ENCODE measurements around the gene TSNAX.
"Not testable (repeated sequence)": the region's sequence is repeated elsewhere in the genome, so short reads cannot be mapped to it uniquely, and the experiment has no call there.

Gene TSNAX

DNA sequence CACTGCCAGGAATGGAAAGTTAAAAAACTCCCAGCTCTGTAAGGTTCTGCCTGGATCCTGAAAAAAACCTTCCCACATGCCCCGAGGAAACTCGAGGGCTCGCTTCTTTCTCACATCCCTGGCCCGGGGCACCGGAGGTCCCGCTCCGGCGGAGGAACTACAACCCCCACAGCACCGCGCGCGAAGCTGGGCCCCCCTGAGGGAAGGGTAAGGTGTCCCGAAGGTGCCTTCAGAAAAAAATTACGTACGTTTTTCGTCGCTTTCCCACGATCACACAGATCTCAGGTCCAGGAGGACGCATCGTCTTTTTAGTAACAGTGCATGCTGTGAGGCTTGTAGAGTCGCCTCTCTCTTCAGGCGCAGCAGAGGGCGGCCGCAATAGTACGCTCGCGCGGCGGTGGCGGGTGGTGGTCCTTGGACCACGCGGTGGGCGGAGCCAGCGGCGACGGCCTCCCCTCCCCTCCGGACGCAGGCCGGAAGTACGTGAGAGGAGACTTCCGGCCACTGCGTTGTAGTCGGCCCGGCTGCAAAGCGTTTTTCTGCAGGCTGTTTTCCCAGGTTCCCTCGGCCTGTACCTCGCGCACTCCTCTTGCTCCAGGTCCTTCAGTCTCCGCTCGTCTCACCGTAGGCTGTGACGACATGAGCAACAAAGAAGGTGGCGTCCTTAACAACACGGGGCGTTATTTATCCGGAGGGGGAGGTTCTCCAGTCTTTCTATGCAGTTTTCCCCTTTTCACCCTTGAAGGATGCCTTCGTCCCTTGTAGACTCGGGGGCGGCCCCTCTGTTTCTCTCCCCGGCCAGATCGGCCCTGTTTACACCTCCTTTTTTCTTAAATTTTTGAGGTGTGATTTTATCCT lies at the start of gene TSNAX:
TSS of gene TSNAX (plus strand) at position 498 of the 858 bp plus-strand sequence. CDS start at position 640, 142 bp downstream.
- peak; percentile 94 for FAIRE-seq

- FAIRE-seq = no peak
These were observed 49.7 kb upstream of the TSNAX start for GRCh38 chr1:231478811-231479210.

GRCh38 chr1:231480008-231480407 lies 48.5 kb upstream of the TSNAX start:
- FAIRE-seq = no peak

GRCh38 chr1:231481289-231481688 lies 47.2 kb upstream of the TSNAX start:
- FAIRE-seq = no peak

GRCh38 chr1:231485029-231485784 lies 43.3 kb upstream of the TSNAX start:
- no peak for FAIRE-seq

GRCh38 chr1:231487019-231487418 lies 41.5 kb upstream of the TSNAX start:
- no peak for FAIRE-seq

GRCh38 chr1:231487910-231488309 lies 40.6 kb upstream of the TSNAX start:
- no peak for FAIRE-seq

- FAIRE-seq = no peak
These were observed 34.9 kb upstream of the TSNAX start for GRCh38 chr1:231493421-231494185.

DNA sequence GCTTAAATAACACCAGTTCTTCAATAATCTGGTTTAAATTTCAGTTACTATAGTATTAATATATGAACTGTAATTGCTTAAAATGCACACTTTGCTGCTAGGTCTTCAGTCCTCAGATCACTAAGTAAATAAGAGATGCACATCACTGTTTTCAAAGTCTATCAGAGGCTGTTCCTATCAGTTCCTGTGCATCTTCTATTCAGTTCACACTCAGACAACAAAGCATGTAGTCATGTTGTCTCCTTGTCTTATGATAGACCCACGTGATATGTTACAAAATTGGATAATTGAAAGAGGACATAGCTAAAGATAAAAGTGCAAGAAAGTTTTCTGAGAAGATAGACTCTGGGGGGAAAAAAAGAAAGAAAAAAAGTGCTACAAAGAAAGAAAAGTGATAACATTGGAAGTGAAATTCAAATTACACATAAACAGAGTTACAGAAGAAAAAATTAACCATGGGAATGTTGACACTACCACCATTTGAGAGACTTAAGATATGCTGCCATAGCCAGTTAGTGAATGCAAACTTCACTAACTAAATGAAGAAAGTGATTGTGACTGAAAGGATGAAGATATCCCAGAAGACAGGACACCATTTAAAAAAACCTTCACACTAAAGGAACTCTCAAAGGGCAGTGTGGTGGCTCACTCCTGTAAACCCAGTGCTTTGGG lies 33.9 kb upstream of the TSNAX start:
- no peak for FAIRE-seq

DNA sequence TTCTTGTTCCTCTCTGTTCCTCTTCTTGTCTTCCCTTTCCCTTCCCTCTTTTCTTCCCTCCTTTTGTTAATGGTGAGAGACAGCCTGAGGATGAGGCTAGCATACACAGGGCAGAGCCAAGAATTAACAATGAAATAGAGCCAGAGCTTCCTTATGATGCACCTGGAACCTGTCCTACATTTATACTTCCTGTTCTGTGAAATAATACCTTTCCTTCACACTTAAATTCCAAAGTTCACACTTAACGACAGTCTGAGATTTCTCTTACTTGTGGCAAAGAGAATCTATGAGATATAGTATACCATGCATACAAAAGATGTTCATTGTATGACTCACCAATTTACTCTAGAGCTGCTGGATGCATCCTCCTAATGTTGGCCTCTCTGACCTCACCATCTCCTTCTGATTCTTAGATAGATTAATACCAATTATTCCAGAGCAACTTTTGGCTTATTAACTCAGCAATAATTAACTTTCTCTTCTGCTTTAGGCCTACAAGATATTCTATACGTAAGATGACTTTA lies 30.8 kb upstream of the TSNAX start:
- FAIRE-seq = no peak

- FAIRE-seq = no peak
These were observed 29.2 kb upstream of the TSNAX start for GRCh38 chr1:231499148-231499763.

- no peak for FAIRE-seq
These were observed 27.8 kb upstream of the TSNAX start for GRCh38 chr1:231500666-231501065.

GRCh38 chr1:231503168-231503567 lies 25.3 kb upstream of the TSNAX start:
- FAIRE-seq = not testable (repeated sequence)

DNA sequence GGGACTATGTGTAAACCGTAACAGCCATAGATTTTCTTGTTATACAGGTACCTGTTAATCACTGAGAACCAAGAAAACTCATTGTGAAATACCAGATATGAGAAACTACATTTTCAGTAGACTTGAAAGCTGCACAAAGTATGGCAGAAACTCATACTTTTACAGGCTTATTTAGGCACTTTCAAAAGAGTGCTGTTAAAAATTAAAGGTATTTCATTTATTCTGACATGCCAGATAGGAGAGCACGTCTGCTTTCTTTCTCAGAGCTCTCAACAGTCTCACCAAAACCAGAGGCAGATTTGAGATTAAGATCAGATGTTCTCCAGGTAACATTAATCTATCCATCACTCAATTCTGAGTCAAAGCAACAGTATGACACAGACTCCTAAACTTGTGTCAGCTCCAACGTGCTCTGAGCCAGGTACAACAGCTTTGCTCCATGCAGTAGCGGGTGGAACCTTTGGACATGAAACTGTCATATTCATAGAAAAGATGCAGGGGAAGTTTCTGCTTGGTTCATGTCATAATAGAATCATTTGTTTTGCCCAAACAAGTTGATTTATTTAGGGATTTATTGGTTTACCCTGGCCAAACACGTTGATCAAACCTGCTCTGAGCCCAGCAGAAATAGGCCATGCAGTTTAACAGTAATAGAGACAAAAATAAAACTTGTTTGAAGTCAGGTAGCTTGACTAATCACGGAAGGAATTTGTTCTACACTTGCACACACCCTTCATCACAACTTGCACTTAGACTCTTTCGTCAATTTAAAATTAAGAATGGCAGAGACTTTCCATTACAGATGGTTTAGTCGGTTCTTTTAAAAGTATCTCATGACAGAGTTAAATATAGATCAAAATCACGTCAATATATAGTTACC lies 20.8 kb upstream of the TSNAX start:
- no peak for FAIRE-seq

DNA sequence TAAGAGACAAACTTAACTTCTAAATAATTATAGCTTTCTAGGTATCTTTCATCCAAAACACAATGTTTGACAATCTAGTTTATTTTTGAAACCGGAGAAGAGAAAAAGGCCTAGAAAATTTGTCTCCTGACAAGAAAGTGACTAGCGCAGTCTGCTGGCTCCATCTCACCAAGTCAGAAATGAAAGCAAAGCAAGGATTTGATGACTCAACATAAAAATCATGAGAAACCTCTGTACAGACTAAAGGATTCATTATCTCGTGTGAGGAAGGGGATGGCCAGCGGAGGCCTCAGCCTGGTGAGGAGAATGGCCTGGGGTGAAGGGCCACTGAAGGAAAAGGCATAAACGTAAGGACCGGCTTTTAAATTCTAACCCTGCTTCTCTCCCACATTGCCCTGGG lies 20.0 kb upstream of the TSNAX start:
- no peak for FAIRE-seq

DNA sequence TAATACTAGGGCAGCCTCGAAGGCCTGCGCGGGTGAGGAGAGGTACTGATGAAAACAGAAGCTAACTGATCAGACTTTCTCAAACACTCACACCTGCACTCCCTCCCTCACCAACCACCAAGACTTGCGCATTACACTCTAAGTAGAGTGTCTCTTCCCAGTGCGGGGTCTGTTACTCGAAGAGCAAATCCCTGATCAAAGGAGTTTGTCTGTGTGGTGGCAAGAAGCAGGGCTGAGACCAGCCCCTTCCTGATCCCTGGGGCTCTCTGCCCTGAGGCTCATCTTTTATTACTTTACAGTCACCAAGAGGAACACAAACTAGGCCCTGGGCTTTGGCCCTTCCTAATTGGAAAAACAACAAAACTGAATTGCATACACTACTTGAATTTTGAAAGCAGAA lies 19.5 kb upstream of the TSNAX start:
- FAIRE-seq = no peak

DNA sequence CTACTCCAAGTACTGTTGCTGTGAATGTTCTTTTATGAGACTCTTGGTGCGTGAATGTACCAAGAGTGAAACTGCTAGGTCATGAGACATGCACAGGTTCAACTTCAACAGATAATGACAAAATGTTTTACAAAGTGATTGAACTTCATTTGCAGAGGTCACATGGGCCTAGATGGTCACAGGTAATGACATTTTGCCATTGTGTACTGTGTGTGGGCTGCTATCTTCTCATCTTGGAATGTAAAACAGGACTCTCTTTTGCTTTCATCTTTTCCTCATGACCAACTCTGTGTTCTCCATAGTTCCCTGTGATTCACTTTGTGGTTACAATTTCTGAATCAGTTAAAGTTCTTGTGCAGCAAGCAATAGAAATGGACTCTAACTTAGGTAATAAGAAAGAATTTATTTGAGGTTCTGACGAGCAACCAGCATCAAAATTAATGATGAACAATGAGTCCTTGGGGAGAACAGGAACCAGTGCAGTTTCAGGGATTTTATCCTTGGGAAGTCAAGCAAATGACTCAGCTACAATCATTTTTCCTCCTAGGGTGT lies 16.2 kb upstream of the TSNAX start:
- no peak for FAIRE-seq

- FAIRE-seq = no peak
These were observed 12.7 kb upstream of the TSNAX start for GRCh38 chr1:231515748-231516147.

DNA sequence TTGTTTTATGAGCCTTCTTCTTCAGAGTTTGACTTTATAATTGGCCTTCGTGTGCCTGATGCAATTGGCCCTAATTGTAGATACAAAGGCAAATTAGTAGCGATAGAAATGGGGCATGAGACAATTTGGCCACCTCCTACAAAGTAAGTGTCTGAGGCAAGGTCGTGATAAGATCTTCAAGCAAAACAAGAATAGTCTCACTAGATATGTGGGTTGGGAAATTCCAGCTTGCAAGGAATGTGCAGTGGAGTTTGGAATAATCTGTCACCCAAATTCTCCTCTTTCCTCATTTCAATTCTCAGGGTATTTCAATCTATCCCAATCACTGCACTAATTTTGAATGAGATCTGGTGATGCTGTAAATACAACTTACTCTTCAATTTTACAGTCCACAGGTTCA lies 11.4 kb upstream of the TSNAX start:
- FAIRE-seq = no peak

GRCh38 chr1:231518485-231519034 lies 9.9 kb upstream of the TSNAX start:
- FAIRE-seq = no peak

Data from G401.6 (cell line).